Lung (tissue), 12 donors: Measurements from ENCODE around the gene RNFT2. TPM values are rescaled to one million over a fixed set of nuclear protein-coding genes. Genes with fewer than 3 reads are reported as not detected.

Experiments used
- ATAC-seq: fragments of 200-7000 bp; cut with Tn5 transposase; one replicate; pipeline ENCODE4 v1.9.1; 2020; ENCODE audit warnings: moderate number of reproducible peaks; ENCODE audit not compliant: insufficient read depth, low FRiP score
- DNase-seq, 3 donors: peaks; one replicate each; pipeline ENCODE4 v3.0.0-alpha.2; 2013 to 2017
- H3K27ac ChIP-seq, 2 donors: one replicate each; pipeline ENCODE4 v1.5.1; 2013; ENCODE audit warnings: mild to moderate bottlenecking in 2 of 2, moderate library complexity in 2 of 2, control low read depth in 1 of 2, inconsistent platforms in 1 of 2, low read depth in 1 of 2, low read length in 1 of 2
- H3K27me3 ChIP-seq, 3 donors: one replicate each; pipeline ENCODE4 v1.5.1; 2013; ENCODE audit warnings: low read length in 2 of 3; ENCODE audit not compliant: control insufficient read depth in 3 of 3, insufficient read depth in 3 of 3
- H3K36me3 ChIP-seq, 4 donors: one replicate each; pipeline ENCODE4 v1.5.1; 2013; ENCODE audit warnings: low read length in 4 of 4, mild to moderate bottlenecking in 1 of 4, moderate library complexity in 1 of 4; ENCODE audit not compliant: control insufficient read depth in 4 of 4, insufficient read depth in 4 of 4
- H3K4me1 ChIP-seq, 5 donors: one replicate each; pipeline ENCODE4 v1.5.1; 2013; ENCODE audit warnings: low read length in 5 of 5, mild to moderate bottlenecking in 2 of 5, moderate library complexity in 1 of 5; ENCODE audit not compliant: control insufficient read depth in 5 of 5, insufficient read depth in 5 of 5
- H3K4me3 ChIP-seq: one replicate; pipeline ENCODE4 v1.5.1; 2013; ENCODE audit warnings: mild to moderate bottlenecking, control low read depth, moderate library complexity
- H3K9ac ChIP-seq, 2 donors: one replicate each; pipeline ENCODE4 v1.5.1; 2013; ENCODE audit warnings: low read length in 2 of 2, control low read depth in 1 of 2; ENCODE audit not compliant: insufficient read depth in 1 of 2
- H3K9me3 ChIP-seq, 4 donors: one replicate each; pipeline ENCODE4 v1.5.1; 2013; ENCODE audit warnings: low read length in 3 of 4, mild to moderate bottlenecking in 1 of 4, moderate library complexity in 1 of 4; ENCODE audit not compliant: control insufficient read depth in 4 of 4, insufficient read depth in 3 of 4
- WGBS, 2 donors: extraction: QIAGEN DNeasy Blood & Tissue Kit; methylation state at CpG; one replicate each; pipeline ENCODE4 v1.1.7; 2013; 5-methylcytosine and 5-hydroxymethylcytosine counted together
- polyA plus RNA-seq, 2 donors: library from polyadenylated mRNA; stranded (reverse); fragments of 200-250 nt; gene quantifications; one replicate each; pipeline ENCODE4 v1.2.1, GENCODE V29; 2013
- total RNA-seq, 2 donors: library from RNA; depleted of rRNA in 1 of 2; stranded (reverse); fragments of >200 nt in 1 of 2; gene quantifications; one replicate each; pipeline ENCODE4 v1.2.1, GENCODE V29; 2014 to 2021
- TF ChIP-seq, protein P1 (sequence below): IDR thresholded peaks from 2 replicates; pipeline ENCODE4 v1.5.1; 2012; ENCODE audit warnings: mild to moderate bottlenecking; ENCODE audit errors: control extremely low read depth, extremely low read depth
- donor health status: control.
- donor health status: control.
- donor health status: Bipolar disorder and iron deficiency.
- donor health status: healthy.
- donor health status: DM: yes; HTN: yes; CAD: no.

Gene RNFT2
- total and polyA plus RNA-seq, 4 donors = 0.37 to 4.9 (median 2.2) TPM

GRCh38 chr12:116852303-116852702 lies 114.2 kb downstream of the RNFT2 start:
- H3K27me3 ChIP-seq = no peaks in the 10 kb centered on the region
- TF ChIP-seq, protein P1, sequence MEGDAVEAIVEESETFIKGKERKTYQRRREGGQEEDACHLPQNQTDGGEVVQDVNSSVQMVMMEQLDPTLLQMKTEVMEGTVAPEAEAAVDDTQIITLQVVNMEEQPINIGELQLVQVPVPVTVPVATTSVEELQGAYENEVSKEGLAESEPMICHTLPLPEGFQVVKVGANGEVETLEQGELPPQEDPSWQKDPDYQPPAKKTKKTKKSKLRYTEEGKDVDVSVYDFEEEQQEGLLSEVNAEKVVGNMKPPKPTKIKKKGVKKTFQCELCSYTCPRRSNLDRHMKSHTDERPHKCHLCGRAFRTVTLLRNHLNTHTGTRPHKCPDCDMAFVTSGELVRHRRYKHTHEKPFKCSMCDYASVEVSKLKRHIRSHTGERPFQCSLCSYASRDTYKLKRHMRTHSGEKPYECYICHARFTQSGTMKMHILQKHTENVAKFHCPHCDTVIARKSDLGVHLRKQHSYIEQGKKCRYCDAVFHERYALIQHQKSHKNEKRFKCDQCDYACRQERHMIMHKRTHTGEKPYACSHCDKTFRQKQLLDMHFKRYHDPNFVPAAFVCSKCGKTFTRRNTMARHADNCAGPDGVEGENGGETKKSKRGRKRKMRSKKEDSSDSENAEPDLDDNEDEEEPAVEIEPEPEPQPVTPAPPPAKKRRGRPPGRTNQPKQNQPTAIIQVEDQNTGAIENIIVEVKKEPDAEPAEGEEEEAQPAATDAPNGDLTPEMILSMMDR = no peak
- H3K27ac ChIP-seq = no peak overlapping the region
- H3K4me1 ChIP-seq = no peaks in the 10 kb centered on the region
- 89 to 93% methylated on average over 6 of the region's 6 CpGs for WGBS, 2 donors
- no peak overlapping the region for H3K4me3 ChIP-seq
- H3K9ac ChIP-seq = no peak overlapping the region
- DNase-seq (no peak), ATAC-seq (no peak)
- H3K36me3 ChIP-seq = no peaks in the 10 kb centered on the region
- H3K9me3 ChIP-seq = no peaks in the 10 kb centered on the region

- WGBS, 2 donors = 79 to 89% methylated on average over 5 of the region's 5 CpGs
- TF ChIP-seq, protein P1 = no peak
- H3K36me3 ChIP-seq = no peaks in the 10 kb centered on the region
Measured at GRCh38 chr12:116853507-116853906, 115.4 kb downstream of the RNFT2 start.

DNA sequence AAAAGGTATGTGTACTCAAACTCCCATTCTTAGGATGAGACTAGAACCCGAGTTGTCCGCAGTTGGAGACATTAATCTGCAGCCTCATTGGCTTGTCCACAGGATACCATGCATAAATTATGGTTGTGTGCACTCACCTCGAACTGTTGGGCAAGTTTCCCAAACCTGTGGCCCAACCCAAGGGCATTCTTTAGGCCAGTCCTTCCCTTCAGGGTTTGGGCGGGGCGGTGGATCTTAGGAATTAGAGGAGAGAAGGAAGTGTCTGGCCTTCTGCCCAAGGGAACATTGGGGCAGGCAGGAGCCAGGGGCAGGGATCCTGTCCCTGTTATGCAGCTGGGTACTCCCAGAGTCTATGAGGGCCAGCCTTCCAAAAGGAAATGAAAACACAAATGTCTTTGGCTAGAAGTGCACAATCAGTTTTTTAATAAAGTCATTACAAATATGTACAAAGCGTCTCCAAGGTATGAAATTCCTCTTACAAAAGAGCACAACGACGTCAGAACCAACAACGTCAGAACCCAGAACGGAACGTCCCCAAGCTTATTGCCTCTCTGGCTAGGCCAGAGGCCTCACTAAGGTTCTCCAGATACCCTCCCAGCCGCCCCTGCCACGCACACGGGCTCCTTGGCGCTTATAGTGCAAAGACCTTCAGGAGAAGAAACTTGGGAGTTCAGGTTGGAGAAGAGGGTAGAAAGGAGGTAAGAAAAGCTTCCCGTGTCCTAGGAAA lies 117.8 kb downstream of the RNFT2 start:
- peaks cover 0 to 4% (median 0%) of the 10 kb centered on the region in 3 donors for H3K27me3 ChIP-seq
- no peak for ATAC-seq
- no peak overlapping the region for H3K27ac ChIP-seq
- H3K4me3 ChIP-seq = no peak overlapping the region
- H3K9ac ChIP-seq = no peak overlapping the region
- no peaks in the 10 kb centered on the region for H3K36me3 ChIP-seq
- no peaks in the 10 kb centered on the region for H3K9me3 ChIP-seq
- WGBS, 2 donors = 82 to 85% methylated on average over 16 of the region's 16 CpGs
- TF ChIP-seq, protein P1 = no peak
- no peak for DNase-seq
- H3K4me1 ChIP-seq = no peaks in the 10 kb centered on the region

More at GRCh38 chr12:116853507-116853906, 115.4 kb downstream of the RNFT2 start:
- H3K4me1 ChIP-seq = no peaks in the 10 kb centered on the region
- H3K27me3 ChIP-seq = no peaks in the 10 kb centered on the region
- ATAC-seq = no peak
- no peak overlapping the region for H3K4me3 ChIP-seq
- H3K9ac ChIP-seq = no peak overlapping the region
- no peak overlapping the region for H3K27ac ChIP-seq
- no peaks in the 10 kb centered on the region for H3K9me3 ChIP-seq
- no peak for DNase-seq

GRCh38 chr12:116856729-116857128 lies 118.6 kb downstream of the RNFT2 start:
- 88 to 89% methylated on average over 11 of the region's 11 CpGs for WGBS, 2 donors
- no peak for ATAC-seq
- Histone ChIP-seq H3K9me3 (no peaks in the 10 kb centered on the region), H3K36me3 (no peaks in the 10 kb centered on the region), H3K27ac (no peak overlapping the region), H3K4me3 (no peak overlapping the region), H3K9ac (no peak overlapping the region), H3K27me3 (peaks cover 0 to 7% (median 0%) of the 10 kb centered on the region in 3 donors), H3K4me1 (no peaks in the 10 kb centered on the region)
- TF ChIP-seq, protein P1 = no peak
- DNase-seq = no peak
